GM21360 (cell line): ENCODE measurements around the gene GXYLT1.
"Not testable (repeated sequence)": the region's sequence is repeated elsewhere in the genome, so short reads cannot be mapped to it uniquely, and the experiment has no call there.

Source experiments
- ATAC-seq: cut with Tn5 transposase; IDR thresholded peaks from one replicate; pipeline ENCODE4 v1.9.1; 2021; ENCODE audit warnings: mild to moderate bottlenecking, moderate library complexity; ENCODE audit not compliant: unreplicated experiment

GXYLT1 gene

GRCh38 chr12:42099433-42099832 is 45.2 kb downstream of the GXYLT1 start:
- ATAC-seq: no peak

GRCh38 chr12:42097971-42098370 is 46.7 kb downstream of the GXYLT1 start:
- peak; percentile 97 for ATAC-seq

- no peak for ATAC-seq
Observed at GRCh38 chr12:42094277-42094676, 50.4 kb downstream of the GXYLT1 start.

- no peak for ATAC-seq
Observed at GRCh38 chr12:42091769-42092168, 52.9 kb downstream of the GXYLT1 start.

- no peak for ATAC-seq
Observed at GRCh38 chr12:42090899-42091298, 53.8 kb downstream of the GXYLT1 start.

GRCh38 chr12:42086031-42086430 is 58.6 kb downstream of the GXYLT1 start:
- no peak for ATAC-seq

GRCh38 chr12:42085594-42085993 is 59.1 kb downstream of the GXYLT1 start:
- no peak for ATAC-seq

- ATAC-seq: no peak
Observed at GRCh38 chr12:42084522-42084921, 60.2 kb downstream of the GXYLT1 start.

GRCh38 chr12:42076976-42077375 is 67.7 kb downstream of the GXYLT1 start:
- ATAC-seq: no peak

- ATAC-seq: no peak
Observed at GRCh38 chr12:42070036-42070435, 74.6 kb downstream of the GXYLT1 start.

- ATAC-seq: no peak
Observed at GRCh38 chr12:42059127-42059526, 85.5 kb downstream of the GXYLT1 start.

GRCh38 chr12:42056130-42056529 is 88.5 kb downstream of the GXYLT1 start:
- peak; percentile 96 for ATAC-seq

GRCh38 chr12:42053456-42053855 is 91.2 kb downstream of the GXYLT1 start:
- ATAC-seq: no peak

GRCh38 chr12:42048980-42049379 is 95.7 kb downstream of the GXYLT1 start:
- not testable (repeated sequence) for ATAC-seq

- no peak for ATAC-seq
Observed at GRCh38 chr12:42039577-42039976, 105.1 kb downstream of the GXYLT1 start.

GRCh38 chr12:42039176-42039575 is 105.5 kb downstream of the GXYLT1 start:
- no peak for ATAC-seq

- no peak for ATAC-seq
Observed at GRCh38 chr12:42031847-42032564, 112.7 kb downstream of the GXYLT1 start.
